GM12878 (cell line): ENCODE results near the gene ZXDC. TPM values are rescaled to one million over a fixed set of nuclear protein-coding genes. Genes with fewer than 3 reads are reported as not detected.

Experiments used
- ATAC-seq: fragments of 200-7000 bp; cut with Tn5 transposase; 3 replicates; pipeline ENCODE4 v1.9.1; 2020; ENCODE audit warnings: mild to moderate bottlenecking, moderate library complexity
- BruUV-seq: library from RNA; stranded (reverse); fragments of 400-500 nt; replicated peaks from 2 replicates; lab custom pipeline; 2021; lab: Mats Ljungman, UMichigan
- CTCF ChIA-PET: fragments of 300-600 bp; sonication (Branson Sonifier 250); formaldehyde crosslinking; extraction: SDS; loops from one replicate; lab custom pipeline; 2021; ENCODE audit warnings: inconsistent platforms; lab: Yijun Ruan, JAX
- POLR2A ChIA-PET: fragments of 350-600 bp; formaldehyde crosslinking; extraction: SDS; loops from one replicate; lab custom pipeline; 2021; ENCODE audit warnings: inconsistent platforms; lab: Charles Lee
- RAD21 ChIA-PET: fragments of 300-600 bp; sonication (Branson Sonifier 250); formaldehyde crosslinking; loops from one replicate; lab custom pipeline; 2023; ENCODE audit warnings: antibody characterized with exemption; ENCODE audit not compliant: unreplicated experiment; lab: Charles Lee
- SMC1A ChIA-PET: fragments of 300-600 bp; sonication (Branson Sonifier 250); formaldehyde crosslinking; loops from one replicate; lab custom pipeline; 2023; ENCODE audit not compliant: unreplicated experiment, uncharacterized antibody; lab: Charles Lee
- DNase-seq: peaks from one replicate; pipeline ENCODE4 v3.0.0-alpha.2; 2011; ENCODE audit warnings: low read depth, low spot score
- FAIRE-seq: peaks from 3 replicates; lab custom pipeline; 2011; peaks lifted over from hg19 to GRCh38; lab: Jason Lieb, UNC
- H2AFZ ChIP-seq: 2 replicates; pipeline ENCODE4 v1.6.0; 2011; ENCODE audit warnings: low read depth, low read length, control low read depth; ENCODE audit not compliant: control insufficient read depth
- H3K27ac ChIP-seq: 2 replicates; pipeline ENCODE4 v1.5.1; 2011; ENCODE audit warnings: control low read depth; ENCODE audit not compliant: control insufficient read depth, insufficient read depth
- H3K27me3 ChIP-seq, 2 experiments: replicated peaks in 1 of 2; 2 replicates each; pipeline versions ENCODE4 v1.6.0 to v1.6.1; 2011; ENCODE audit warnings: low read length in 1 of 2; ENCODE audit not compliant: control insufficient read depth in 2 of 2, insufficient read depth in 2 of 2
- H3K36me3 ChIP-seq, 2 experiments: 2 replicates each; pipeline ENCODE4 v1.5.1; 2011; ENCODE audit warnings: low read length in 1 of 2; ENCODE audit not compliant: control insufficient read depth in 2 of 2, insufficient read depth in 2 of 2
- H3K4me1 ChIP-seq: 2 replicates; pipeline ENCODE4 v1.6.1; 2011; ENCODE audit warnings: mild to moderate bottlenecking, low read length, moderate library complexity, mixed read lengths; ENCODE audit not compliant: control insufficient read depth, insufficient read depth
- H3K4me2 ChIP-seq: 2 replicates; pipeline ENCODE4 v1.6.0; 2011; ENCODE audit warnings: control low read depth; ENCODE audit not compliant: control insufficient read depth, insufficient read depth
- H3K4me3 ChIP-seq: fragments of 200-600 bp; sonication (generic); 2 replicates; pipeline ENCODE4 v1.5.1; 2016
- H3K79me2 ChIP-seq: 2 replicates; pipeline ENCODE4 v1.6.0; 2011; ENCODE audit warnings: low read length; ENCODE audit not compliant: control insufficient read depth, insufficient read depth
- H3K9ac ChIP-seq: 2 replicates; pipeline ENCODE4 v1.8.0; 2011; ENCODE audit warnings: low read length, control low read depth, mixed read lengths; ENCODE audit not compliant: control insufficient read depth, insufficient read depth
- H3K9me3 ChIP-seq: replicated peaks from 3 replicates; pipeline ENCODE4 v1.5.1; 2011; ENCODE audit warnings: mild to moderate bottlenecking, low read length; ENCODE audit not compliant: control insufficient read depth, insufficient read depth
- H4K20me1 ChIP-seq: 2 replicates; pipeline ENCODE4 v1.6.0; 2011; ENCODE audit not compliant: control insufficient read depth, insufficient read depth
- CHD4 ChIP-seq: fragments of 200-600 bp; sonication (generic); IDR thresholded peaks from 2 replicates; pipeline ENCODE4 v1.6.1; 2016; ENCODE audit warnings: mild to moderate bottlenecking
- NFYB ChIP-seq: IDR thresholded peaks from 2 replicates; pipeline ENCODE4 v1.6.1; 2011; ENCODE audit warnings: low read depth, mild to moderate bottlenecking, low read length, improper control_type of control experiment, moderate library complexity; ENCODE audit not compliant: insufficient read depth
- WGBS: methylation state at CpG from one replicate; pipeline ENCODE4 v1.1.6; 2016; ENCODE audit warnings: low lambda C conversion rate; ENCODE audit not compliant: insufficient replicate concordance, insufficient coverage; ENCODE audit errors: missing lambda C conversion rate; 5-methylcytosine and 5-hydroxymethylcytosine counted together
- in situ Hi-C: fragments of 300-500 bp; cut with MboI; formaldehyde crosslinking; loops from 9 replicates; pipeline ENCODE4 v1.14.3; 2018; ENCODE audit warnings: mixed read lengths
- intact Hi-C: fragments of 100-400 bp; cut with micrococcal nuclease; formaldehyde crosslinking; loops from one replicate; pipeline ENCODE4 v1.14.2; 2022; ENCODE audit not compliant: unreplicated experiment
- polyA plus RNA-seq, 11 experiments: library from polyadenylated mRNA; depleted of rRNA in 4 of 11; unstranded in 6 of 11; stranded (reverse) in 5 of 11; fragments of >200 nt; fragmentation: Nextera tagmentation in 4 of 11; fragmentation: Illumina TruSeq in 1 of 11; extraction: Ambion mirVana in 4 of 11; extraction: Trizol in 1 of 11; gene quantifications; 1 replicate in 1 of 11; 2 replicates in 10 of 11; pipeline versions ENCODE4 v1.2.1 to v1.2.3, GENCODE V29; 2011 to 2016; ENCODE audit warnings: inconsistent platforms in 2 of 11, missing spikeins in 2 of 11, low read depth in 1 of 11
- total RNA-seq, 4 experiments: library from RNA; depleted of rRNA in 3 of 4; stranded (reverse); fragments of >200 nt in 3 of 4; fragmentation: Illumina TruSeq in 1 of 4; extraction: Trizol in 1 of 4; gene quantifications; 2 replicates each; pipeline versions ENCODE4 v1.2.1 to v1.2.3, GENCODE V29; 2013 to 2021
- TF ChIP-seq, protein P1 (sequence below): fragments of 450-650 bp; formaldehyde crosslinking; IDR thresholded peaks from 2 replicates; pipeline ENCODE4 v1.5.0; 2022; ENCODE audit warnings: mild to moderate bottlenecking, missing genetic modification characterization
- TF ChIP-seq, protein P2 (sequence below): IDR thresholded peaks from 2 replicates; pipeline ENCODE4 v1.6.1; 2012; ENCODE audit warnings: low read length, inconsistent platforms

ZXDC gene
- total and polyA plus RNA-seq, 10 of the 15 experiments (the other 5 are each of a cell fraction or from before 2014, with no cell fraction given) = 0.72 to 15.3 (median 8.5) TPM

DNA sequence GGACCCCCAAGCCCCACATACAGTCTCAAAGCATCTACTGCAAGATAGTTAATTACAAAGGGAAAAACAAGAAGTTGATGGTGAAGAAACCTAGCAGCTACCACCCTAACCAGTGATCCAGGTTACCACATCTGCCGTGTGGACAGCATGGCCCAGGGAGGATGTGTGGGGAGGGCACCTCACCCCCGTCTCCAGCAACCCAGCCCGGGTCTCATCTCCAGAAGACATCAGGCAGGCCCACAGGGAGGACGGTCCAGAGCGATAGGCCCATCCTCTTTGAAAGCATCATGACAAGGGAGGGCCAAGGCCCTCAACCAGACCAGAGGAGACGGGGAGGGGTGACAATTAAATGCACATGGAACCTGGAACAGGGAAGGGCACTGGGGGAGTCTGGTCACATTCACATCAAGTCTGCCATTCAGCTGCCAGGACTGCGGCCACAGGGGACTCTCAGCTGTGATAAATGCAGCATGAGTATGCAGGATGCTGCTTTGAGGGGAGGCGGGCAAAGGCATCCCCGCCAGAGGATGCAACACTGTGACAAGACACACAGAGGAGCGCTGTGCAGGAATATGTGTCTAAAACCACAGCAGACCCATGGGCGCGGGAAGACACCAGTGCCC lies 18.8 kb downstream of the ZXDC start:
- DNase-seq (no peak), ATAC-seq (no peak), FAIRE-seq (no peak)
- H3K27me3 ChIP-seq = no peaks in the 10 kb centered on the region
- H3K27ac ChIP-seq = no peak overlapping the region
- TF ChIP-seq, protein P1, sequence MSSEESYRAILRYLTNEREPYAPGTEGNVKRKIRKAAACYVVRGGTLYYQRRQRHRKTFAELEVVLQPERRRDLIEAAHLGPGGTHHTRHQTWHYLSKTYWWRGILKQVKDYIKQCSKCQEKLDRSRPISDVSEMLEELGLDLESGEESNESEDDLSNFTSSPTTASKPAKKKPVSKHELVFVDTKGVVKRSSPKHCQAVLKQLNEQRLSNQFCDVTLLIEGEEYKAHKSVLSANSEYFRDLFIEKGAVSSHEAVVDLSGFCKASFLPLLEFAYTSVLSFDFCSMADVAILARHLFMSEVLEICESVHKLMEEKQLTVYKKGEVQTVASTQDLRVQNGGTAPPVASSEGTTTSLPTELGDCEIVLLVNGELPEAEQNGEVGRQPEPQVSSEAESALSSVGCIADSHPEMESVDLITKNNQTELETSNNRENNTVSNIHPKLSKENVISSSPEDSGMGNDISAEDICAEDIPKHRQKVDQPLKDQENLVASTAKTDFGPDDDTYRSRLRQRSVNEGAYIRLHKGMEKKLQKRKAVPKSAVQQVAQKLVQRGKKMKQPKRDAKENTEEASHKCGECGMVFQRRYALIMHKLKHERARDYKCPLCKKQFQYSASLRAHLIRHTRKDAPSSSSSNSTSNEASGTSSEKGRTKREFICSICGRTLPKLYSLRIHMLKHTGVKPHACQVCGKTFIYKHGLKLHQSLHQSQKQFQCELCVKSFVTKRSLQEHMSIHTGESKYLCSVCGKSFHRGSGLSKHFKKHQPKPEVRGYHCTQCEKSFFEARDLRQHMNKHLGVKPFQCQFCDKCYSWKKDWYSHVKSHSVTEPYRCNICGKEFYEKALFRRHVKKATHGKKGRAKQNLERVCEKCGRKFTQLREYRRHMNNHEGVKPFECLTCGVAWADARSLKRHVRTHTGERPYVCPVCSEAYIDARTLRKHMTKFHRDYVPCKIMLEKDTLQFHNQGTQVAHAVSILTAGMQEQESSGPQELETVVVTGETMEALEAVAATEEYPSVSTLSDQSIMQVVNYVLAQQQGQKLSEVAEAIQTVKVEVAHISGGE (CRISPR knock-in tag) = no peak
- no peak for TF ChIP-seq CHD4
- TF ChIP-seq, protein P2, sequence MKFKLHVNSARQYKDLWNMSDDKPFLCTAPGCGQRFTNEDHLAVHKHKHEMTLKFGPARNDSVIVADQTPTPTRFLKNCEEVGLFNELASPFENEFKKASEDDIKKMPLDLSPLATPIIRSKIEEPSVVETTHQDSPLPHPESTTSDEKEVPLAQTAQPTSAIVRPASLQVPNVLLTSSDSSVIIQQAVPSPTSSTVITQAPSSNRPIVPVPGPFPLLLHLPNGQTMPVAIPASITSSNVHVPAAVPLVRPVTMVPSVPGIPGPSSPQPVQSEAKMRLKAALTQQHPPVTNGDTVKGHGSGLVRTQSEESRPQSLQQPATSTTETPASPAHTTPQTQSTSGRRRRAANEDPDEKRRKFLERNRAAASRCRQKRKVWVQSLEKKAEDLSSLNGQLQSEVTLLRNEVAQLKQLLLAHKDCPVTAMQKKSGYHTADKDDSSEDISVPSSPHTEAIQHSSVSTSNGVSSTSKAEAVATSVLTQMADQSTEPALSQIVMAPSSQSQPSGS = no peak
- no peak for TF ChIP-seq NFYB
- H3K9ac ChIP-seq = no peak overlapping the region
- ChIA-PET CTCF (no interaction called here), SMC1A (interaction anchor here (1.1 kb wide), 1 partner anchor 15 kb away, joined by 3 read pairs; no protein-coding TSS in a partner anchor), RAD21 (no interaction called here), POLR2A (no interaction called here)
- in situ Hi-C loops = no loop called here
- no peaks in the 10 kb centered on the region for H3K9me3 ChIP-seq
- intact Hi-C loops = no loop called here
- H3K4me1 ChIP-seq = no peaks in the 10 kb centered on the region
- H3K4me2 ChIP-seq = no peak overlapping the region
- 92% methylated on average over 12 of the region's 12 CpGs for WGBS
- H3K4me3 ChIP-seq = no peak overlapping the region
- no peaks in the 10 kb centered on the region for H3K79me2 ChIP-seq
- H3K36me3 ChIP-seq = peaks cover 12 to 51% of the 10 kb centered on the region in 2 experiments
- H2AFZ ChIP-seq = no peak overlapping the region
- no peaks in the 10 kb centered on the region for H4K20me1 ChIP-seq
- BruUV-seq = no TSS peak
